Erythroblast (primary cell): ENCODE results near the gene AGAP1.

Experiments
- DNase-seq, 2 experiments: peaks; one replicate each; lab custom pipeline; 2025; lab: John Stamatoyannopoulos, UW
- GATA1 ChIP-seq: IDR thresholded peaks from 2 replicates; pipeline ENCODE4 v1.6.1; 2011; ENCODE audit warnings: low read depth, mild to moderate bottlenecking, control low read depth, low read length, moderate library complexity
- POLR2A ChIP-seq: IDR thresholded peaks from 2 replicates; pipeline ENCODE4 v1.6.1; 2011; ENCODE audit warnings: mild to moderate bottlenecking, low read length

The AGAP1 gene

DNA sequence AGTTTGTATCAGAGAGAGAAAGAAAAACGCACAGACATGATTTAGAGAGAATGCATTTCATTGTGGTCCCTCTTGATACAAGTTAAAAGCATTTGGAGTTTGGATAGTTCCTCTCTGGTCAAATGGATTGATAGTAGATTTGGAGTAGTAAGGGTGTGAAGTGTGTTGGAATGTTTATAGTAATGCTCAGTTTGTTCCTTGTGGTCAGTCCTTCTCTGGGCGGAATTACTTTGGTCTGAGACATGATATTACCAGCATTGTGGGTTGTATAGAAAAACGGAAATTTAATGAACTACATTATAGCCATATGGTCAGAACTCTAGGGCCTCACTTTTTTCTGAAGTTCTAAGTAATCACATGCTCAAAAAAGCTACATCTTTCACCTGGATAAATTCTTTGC is 178.9 kb downstream of the AGAP1 start:
- TF ChIP-seq GATA1 (no peak), POLR2A (no peak)

GRCh38 chr2:235674146-235674545 is 180.3 kb downstream of the AGAP1 start:
- TF ChIP-seq GATA1 (no peak), POLR2A (no peak)
- no peak for DNase-seq

More for the DNA sequence above, 178.9 kb downstream of the AGAP1 start:
- DNase-seq: no peak

- TF ChIP-seq GATA1: no peak
- TF ChIP-seq POLR2A: no peak
- no peak for DNase-seq
Observed at GRCh38 chr2:235674812-235675211, 181.0 kb downstream of the AGAP1 start.

DNA sequence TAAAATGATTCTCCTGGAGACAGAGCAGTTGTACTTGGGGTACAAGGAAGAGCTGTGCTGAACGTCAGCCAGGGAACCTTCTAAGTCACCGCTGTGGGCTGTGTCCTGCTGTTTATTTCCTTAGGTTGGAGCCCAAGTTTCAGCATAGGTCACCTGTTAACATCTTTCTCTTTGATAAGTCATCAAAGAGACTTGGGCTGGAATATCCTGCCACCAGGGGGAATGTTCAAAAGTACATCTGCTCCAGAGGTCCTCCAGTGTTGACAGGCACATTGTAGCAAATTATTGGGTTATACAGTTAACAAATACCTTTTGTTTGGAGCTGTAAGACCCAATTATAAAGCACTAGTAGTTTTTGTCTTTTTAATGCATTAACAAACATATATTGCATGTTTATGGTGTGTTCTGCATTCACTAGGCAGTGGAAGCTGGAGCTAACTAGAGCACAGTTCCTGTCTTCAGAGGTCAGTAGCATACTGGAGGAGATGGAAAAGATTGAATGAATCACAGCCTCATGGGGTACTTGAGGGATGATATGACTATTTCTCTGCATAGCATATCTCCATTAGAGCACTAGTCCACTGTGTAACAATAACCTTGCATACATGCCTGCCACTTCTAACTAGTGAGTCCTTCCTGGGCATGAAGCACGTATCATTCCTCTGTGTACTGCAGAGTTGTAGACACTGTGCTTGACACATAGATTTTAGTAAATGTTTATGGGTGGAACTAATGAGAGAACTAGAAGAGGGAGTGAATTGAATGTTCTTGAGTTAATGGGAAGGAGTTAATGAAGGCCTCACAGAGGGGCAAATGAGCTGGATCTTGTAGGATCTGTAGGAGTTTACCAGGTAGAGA is 182.1 kb downstream of the AGAP1 start:
- TF ChIP-seq POLR2A: no peak
- no peak for TF ChIP-seq GATA1
- DNase-seq: no peak

- no peak for TF ChIP-seq GATA1
- TF ChIP-seq POLR2A: no peak
- no peak for DNase-seq
Observed at GRCh38 chr2:235676536-235676799, 182.6 kb downstream of the AGAP1 start.

GRCh38 chr2:235677276-235677788 is 183.5 kb downstream of the AGAP1 start:
- DNase-seq: no peak
- TF ChIP-seq POLR2A (no peak), GATA1 (no peak)

GRCh38 chr2:235677937-235678336 is 184.1 kb downstream of the AGAP1 start:
- no peak for TF ChIP-seq POLR2A
- DNase-seq: no peak

- no peak for DNase-seq
- TF ChIP-seq POLR2A (no peak), GATA1 (no peak)
Observed at GRCh38 chr2:235678712-235679111, 184.9 kb downstream of the AGAP1 start.

DNA sequence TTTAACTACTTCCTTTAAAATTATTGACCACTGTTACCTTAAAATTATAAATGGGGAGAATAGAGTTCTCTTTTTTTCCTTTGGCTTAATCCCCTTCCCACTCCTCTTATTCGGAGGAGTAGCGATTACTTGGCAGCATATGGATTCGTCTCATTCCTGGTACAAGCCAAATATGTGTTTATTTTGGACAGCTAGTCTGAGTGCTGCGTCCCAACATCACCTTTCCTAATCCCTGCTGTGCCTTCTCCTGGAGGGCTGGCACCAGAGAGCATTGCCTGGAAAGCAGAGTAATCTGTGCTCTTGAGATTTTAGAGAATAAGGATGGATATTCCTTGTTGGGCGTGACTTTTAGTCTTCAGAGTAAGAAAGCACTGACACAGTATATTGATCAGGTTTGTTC is 185.6 kb downstream of the AGAP1 start:
- TF ChIP-seq GATA1: no peak
- TF ChIP-seq POLR2A: no peak
- DNase-seq: no peak

GRCh38 chr2:235685024-235685721 is 191.3 kb downstream of the AGAP1 start:
- DNase-seq: no peak
- TF ChIP-seq GATA1 (no peak), POLR2A (no peak)

- peak; percentile 23 to 37 for DNase-seq
- no peak for TF ChIP-seq POLR2A
- no peak for TF ChIP-seq GATA1
Observed at GRCh38 chr2:235688511-235689426, 194.9 kb downstream of the AGAP1 start.

DNA sequence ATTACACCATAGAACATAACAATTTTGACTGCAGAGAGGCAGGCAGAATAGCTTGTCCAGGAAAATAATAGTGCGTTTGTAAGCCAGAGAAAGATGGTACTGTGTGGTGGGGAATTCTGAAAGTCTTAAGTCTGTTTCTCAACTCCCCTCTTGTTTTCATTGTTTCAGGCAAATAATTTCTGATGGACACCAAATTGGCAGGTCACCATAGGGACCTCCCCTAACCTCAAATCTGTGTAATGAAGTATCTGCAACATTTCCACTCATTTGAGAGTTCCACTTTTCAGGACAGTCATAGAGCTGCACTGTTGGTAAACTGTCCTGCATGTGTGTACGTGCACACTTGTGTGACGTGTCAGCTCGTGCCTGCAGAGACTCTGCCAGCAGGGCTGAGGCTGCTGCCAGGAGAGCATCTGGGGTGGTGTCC is 195.6 kb downstream of the AGAP1 start:
- no peak for DNase-seq
- TF ChIP-seq GATA1 (no peak), POLR2A (no peak)

DNA sequence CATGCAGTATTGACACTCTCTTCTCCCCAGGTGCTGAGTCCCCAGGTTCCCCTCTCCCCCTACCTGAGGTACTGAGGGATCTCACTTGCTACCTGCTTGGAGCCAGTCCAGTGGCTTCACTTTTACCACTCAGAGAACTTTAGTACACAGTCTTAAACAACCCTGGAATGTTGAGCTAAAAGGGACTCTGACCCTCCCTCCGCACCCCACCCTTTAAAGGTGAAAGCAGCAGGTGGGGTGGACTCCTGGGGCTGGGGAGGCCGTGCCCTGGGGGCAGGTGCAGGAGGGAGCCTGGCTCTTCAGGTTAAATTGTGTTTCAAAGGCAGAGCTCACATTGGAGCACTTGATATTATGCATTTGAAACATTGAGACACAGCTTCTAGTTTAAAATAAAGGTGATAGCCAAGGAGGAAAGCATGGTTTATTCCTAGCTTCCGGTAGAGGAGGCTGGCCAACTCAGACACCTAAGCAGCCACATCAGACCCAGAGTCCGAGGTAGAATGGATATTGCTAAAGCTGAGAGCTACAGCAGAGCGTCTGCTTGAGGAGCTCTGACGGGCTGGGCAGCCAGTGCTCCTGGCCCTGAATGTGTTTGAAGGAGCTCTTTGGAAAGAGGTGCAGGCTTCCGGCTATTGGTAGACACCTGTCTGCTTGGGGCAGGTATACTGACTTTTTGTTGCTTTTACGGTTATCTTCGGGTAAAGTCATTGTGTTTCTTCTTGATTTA is 196.4 kb downstream of the AGAP1 start:
- no peak for DNase-seq
- TF ChIP-seq GATA1: no peak
- TF ChIP-seq POLR2A: no peak
